Measurements from ENCODE around the gene OXTR.

- no peak for TF ChIP-seq CTCF (IDR thresholded peaks at IDR 0.05)
- TF ChIP-seq ZFX (IDR thresholded peaks at IDR 0.05; ENCODE audit: borderline replicate concordance) = no peak
Measured at GRCh38 chr3:8723612-8724011, 45.8 kb downstream of the OXTR start.

Data from 22Rv1 (cell line).